Kidney epithelial cell (primary cell): Measurements from ENCODE around the gene UGT1A4. TPM values are rescaled to one million over a fixed set of nuclear protein-coding genes. Genes with fewer than 3 reads are reported as not detected.
"Not testable (repeated sequence)": the region's sequence is repeated elsewhere in the genome, so short reads cannot be mapped to it uniquely, and the experiment has no call there.

Experiments used
- DNase-seq: peaks from one replicate; pipeline ENCODE4 v3.0.0-alpha.2; 2010; ENCODE audit warnings: low read depth
- H3K27me3 ChIP-seq: 2 replicates; pipeline ENCODE4 v1.6.0; 2011; ENCODE audit warnings: low read length; ENCODE audit not compliant: control insufficient read depth, insufficient read depth
- H3K36me3 ChIP-seq: 2 replicates; pipeline ENCODE4 v1.5.1; 2011; ENCODE audit warnings: low read length; ENCODE audit not compliant: control insufficient read depth, insufficient read depth
- H3K4me3 ChIP-seq: 2 replicates; pipeline ENCODE4 v1.5.1; 2011; ENCODE audit warnings: low read depth, mild to moderate bottlenecking, control low read depth, low read length
- total RNA-seq: library from RNA; depleted of rRNA; stranded (reverse); fragments of >200 nt; gene quantifications from 2 replicates; pipeline ENCODE4 v1.2.3, GENCODE V29; 2015
- TF ChIP-seq, protein P1 (sequence below): IDR thresholded peaks from 2 replicates; pipeline ENCODE4 v1.5.1; 2011; ENCODE audit warnings: mild to moderate bottlenecking, moderate library complexity, low read length, control low read depth, inconsistent platforms; ENCODE audit not compliant: insufficient read depth, poor library complexity, severe bottlenecking

UGT1A4 gene
- total RNA-seq, 1 donor from 2014 or later, result not detected

- TF ChIP-seq, protein P1, sequence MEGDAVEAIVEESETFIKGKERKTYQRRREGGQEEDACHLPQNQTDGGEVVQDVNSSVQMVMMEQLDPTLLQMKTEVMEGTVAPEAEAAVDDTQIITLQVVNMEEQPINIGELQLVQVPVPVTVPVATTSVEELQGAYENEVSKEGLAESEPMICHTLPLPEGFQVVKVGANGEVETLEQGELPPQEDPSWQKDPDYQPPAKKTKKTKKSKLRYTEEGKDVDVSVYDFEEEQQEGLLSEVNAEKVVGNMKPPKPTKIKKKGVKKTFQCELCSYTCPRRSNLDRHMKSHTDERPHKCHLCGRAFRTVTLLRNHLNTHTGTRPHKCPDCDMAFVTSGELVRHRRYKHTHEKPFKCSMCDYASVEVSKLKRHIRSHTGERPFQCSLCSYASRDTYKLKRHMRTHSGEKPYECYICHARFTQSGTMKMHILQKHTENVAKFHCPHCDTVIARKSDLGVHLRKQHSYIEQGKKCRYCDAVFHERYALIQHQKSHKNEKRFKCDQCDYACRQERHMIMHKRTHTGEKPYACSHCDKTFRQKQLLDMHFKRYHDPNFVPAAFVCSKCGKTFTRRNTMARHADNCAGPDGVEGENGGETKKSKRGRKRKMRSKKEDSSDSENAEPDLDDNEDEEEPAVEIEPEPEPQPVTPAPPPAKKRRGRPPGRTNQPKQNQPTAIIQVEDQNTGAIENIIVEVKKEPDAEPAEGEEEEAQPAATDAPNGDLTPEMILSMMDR, result no peak
Observed at GRCh38 chr2:233728723-233729301, 10.3 kb downstream of the UGT1A4 start, which contains the start of gene UGT1A3. TSS of gene UGT1A3 (plus strand) at chr2:233729042. CDS start at chr2:233729127, 85 bp downstream.

GRCh38 chr2:233736868-233737653, 18.5 kb downstream of the UGT1A4 start:
- DNase-seq, H3K4me3 ChIP-seq, H3K36me3 ChIP-seq, H3K27me3 ChIP-seq: not testable (repeated sequence)

More at GRCh38 chr2:233728723-233729301, 10.3 kb downstream of the UGT1A4 start, which contains the start of gene UGT1A3:
- no peaks in the 10 kb centered on the region for H3K27me3 ChIP-seq
- no peak for DNase-seq
- H3K36me3 ChIP-seq, result no peaks in the 10 kb centered on the region
- H3K4me3 ChIP-seq, result no peak within 1 kb of the TSS

- H3K27me3 ChIP-seq, result no peaks in the 10 kb centered on the region
- no peaks in the 10 kb centered on the region for H3K36me3 ChIP-seq
- no peak for DNase-seq
- TF ChIP-seq, protein P1, result no peak
- no peak overlapping the region for H3K4me3 ChIP-seq
Observed at GRCh38 chr2:233740870-233741269, 22.3 kb downstream of the UGT1A4 start.

DNA sequence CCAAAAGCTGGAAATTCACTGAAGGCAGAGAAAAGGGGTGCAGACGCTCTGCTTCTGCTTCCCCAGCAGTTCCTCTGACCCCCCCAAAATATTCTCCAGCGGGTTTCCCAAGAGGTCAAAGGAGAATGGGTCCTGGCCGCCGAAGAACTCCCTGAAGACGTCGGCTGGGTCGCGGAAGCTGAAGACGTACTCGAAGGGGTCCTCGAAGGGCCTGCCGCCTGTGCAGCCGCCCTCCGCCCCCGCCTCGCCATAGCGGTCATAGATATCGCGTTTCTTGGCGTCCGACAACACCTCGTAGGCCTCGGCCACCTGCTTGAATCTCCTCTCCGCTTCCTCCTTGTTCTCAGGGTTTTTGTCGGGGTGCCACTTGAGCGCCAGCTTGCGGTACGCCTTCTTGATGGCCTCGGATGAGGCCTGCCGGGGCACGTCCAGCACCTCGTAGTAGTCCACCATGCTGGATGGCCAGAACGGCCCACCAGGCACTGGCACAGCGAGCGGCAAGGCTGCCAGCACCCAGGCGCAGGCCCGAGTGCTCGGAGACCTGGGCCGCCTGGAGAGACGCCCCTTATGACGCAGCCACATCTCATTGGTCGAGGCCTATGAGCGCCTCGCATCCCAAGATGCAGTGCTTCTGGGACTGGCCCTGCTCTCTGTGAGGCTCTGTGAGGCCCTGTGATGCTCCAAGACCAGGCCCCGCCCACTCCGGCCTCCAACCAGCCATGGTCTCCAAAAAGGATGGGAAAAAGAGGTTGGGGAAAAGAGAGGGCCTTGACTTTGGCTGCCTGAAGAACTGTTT, 25.1 kb downstream of the UGT1A4 start:
- TF ChIP-seq, protein P1, result no peak
- DNase-seq, result no peak
- Histone ChIP-seq H3K36me3 (no peaks in the 10 kb centered on the region), H3K27me3 (no peaks in the 10 kb centered on the region), H3K4me3 (no peak overlapping the region)

DNA sequence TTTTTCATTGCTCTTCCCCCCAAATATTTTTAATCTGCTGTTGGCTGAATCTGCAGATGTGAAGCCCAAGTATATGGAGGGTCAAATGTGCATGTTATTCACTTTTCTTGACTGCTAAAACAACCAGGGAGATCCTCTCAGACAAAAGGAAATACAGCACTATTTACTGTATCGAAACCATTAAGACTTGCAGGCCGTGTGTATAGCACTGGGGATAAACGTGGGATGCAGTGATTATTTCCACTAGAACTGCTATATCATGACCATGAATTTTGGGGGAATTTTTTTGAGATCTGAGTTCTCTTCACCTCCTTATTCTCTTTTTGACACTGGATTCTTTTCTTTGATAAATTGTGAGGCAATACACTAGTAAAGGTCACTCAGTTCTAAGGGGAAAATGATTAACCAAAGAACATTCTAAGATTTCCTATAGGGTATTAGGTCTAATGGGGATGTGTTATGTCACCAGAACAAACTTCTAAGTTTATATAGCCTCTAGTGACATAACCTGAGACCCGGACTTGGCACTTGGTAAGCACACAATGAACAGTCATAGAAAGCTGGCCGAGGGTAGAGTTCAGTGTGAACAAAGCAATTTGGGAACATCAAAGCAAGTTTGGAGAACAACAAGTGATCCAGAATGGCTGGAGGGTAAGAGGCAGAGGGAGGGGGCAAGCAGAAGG, 26.7 kb downstream of the UGT1A4 start:
- no peak for DNase-seq
- no peaks in the 10 kb centered on the region for H3K27me3 ChIP-seq
- H3K36me3 ChIP-seq, result no peaks in the 10 kb centered on the region
- H3K4me3 ChIP-seq, result no peak overlapping the region
- TF ChIP-seq, protein P1, result no peak

- not testable (repeated sequence) for H3K36me3 ChIP-seq
Observed at GRCh38 chr2:233745838-233746237, 27.3 kb downstream of the UGT1A4 start.

More at GRCh38 chr2:233745838-233746237, 27.3 kb downstream of the UGT1A4 start:
- not testable (repeated sequence) for H3K27me3 ChIP-seq, H3K4me3 ChIP-seq, DNase-seq
